MG63 (cell line): ENCODE results near the gene SHOC2. TPM values are rescaled to one million over a fixed set of nuclear protein-coding genes. Genes with fewer than 3 reads are reported as not detected.

ENCODE experiments used
- DNase-seq: peaks from one replicate; pipeline ENCODE4 v3.0.0-alpha.2; 2020
- H3K27me3 ChIP-seq: fragments of 250-450 bp; sonication (Bioruptor Pico); 2 replicates; pipeline ENCODE4 v1.5.1; 2020; ENCODE audit warnings: mild to moderate bottlenecking, moderate library complexity
- H3K36me3 ChIP-seq: fragments of 250-450 bp; sonication (Bioruptor Pico); 2 replicates; pipeline ENCODE4 v1.5.1; 2020; ENCODE audit warnings: mild to moderate bottlenecking, moderate library complexity
- H3K4me3 ChIP-seq: fragments of 250-450 bp; sonication (Bioruptor Pico); 2 replicates; pipeline ENCODE4 v1.5.1; 2020; ENCODE audit warnings: mild to moderate bottlenecking, moderate library complexity
- H3K9me3 ChIP-seq: fragments of 250-450 bp; sonication (Bioruptor Pico); 2 replicates; pipeline ENCODE4 v1.5.1; 2020; ENCODE audit warnings: mild to moderate bottlenecking, moderate library complexity
- total RNA-seq: library from RNA; depleted of rRNA; stranded (reverse); fragments of >200 nt; shearing (Covaris generic); gene quantifications from 2 replicates; pipeline ENCODE4 v1.2.3, GENCODE V29; 2014; ENCODE audit warnings: low replicate concordance

Gene SHOC2
- total RNA-seq, 1 experiment from 2014 or later: 11.1 TPM

DNA sequence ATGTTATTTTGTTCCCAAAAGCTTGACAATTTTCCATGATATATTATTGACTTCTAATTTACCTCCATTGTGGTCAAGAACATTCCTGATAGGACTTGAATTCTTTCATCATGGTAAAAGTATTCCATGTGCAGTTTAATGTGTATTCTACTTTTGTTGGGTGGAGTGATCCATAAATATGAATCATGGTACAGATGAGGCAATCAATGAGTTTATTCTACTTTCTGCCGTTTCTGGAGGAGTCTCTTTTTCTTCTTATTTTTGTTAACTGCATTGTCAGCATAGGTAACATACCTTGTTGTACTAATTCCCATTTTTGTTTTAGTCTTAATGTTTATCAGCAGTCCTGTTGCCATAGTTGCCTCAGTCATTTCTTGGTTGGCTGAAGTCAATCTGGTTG, 69.6 kb downstream of the SHOC2 start:
- no peaks in the 10 kb centered on the region for H3K9me3 ChIP-seq
- no peak for DNase-seq
- H3K36me3 ChIP-seq: peaks cover 8% of the 10 kb centered on the region
- H3K27me3 ChIP-seq: no peaks in the 10 kb centered on the region
- H3K4me3 ChIP-seq: no peak overlapping the region

DNA sequence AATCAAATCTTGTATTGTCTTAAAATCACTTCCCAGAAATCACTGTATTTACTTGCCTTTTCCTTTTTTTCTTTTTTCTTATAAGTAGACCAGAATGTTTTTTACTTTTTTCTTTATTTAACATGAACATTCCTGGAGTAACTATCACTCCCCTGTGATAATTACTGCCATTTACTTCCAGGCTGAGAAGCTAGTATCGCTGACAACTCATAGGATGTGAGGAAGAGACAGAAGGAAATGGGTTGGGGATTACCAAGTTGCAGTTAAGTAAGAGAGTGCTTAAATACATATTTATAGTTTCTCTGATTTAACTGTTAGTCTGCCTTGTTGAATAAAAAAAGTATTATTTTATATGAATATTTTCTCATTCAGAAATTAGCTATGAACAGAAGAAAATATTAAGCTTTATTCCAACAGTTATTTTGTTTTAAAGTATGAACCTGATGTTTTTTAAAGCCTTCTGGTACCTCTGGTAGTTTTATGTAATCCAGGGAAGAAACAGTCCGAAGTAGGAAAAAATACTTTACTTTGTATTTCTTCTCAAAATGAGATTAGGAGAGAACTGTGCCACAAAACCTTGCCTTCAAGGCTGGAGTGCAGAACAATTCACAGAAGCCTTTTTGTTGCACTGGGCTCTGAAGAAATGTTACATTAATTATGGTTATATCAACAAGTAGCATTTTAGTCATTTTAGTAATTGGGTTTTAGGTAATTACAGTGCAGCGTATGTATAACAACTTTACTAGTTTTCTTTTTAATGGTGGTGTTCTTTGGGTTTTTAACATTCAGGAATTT, 72.8 kb downstream of the SHOC2 start:
- no peak for DNase-seq
- Histone ChIP-seq H3K4me3 (no peak overlapping the region), H3K27me3 (no peaks in the 10 kb centered on the region), H3K9me3 (no peaks in the 10 kb centered on the region), H3K36me3 (peaks cover 6% of the 10 kb centered on the region)

DNA sequence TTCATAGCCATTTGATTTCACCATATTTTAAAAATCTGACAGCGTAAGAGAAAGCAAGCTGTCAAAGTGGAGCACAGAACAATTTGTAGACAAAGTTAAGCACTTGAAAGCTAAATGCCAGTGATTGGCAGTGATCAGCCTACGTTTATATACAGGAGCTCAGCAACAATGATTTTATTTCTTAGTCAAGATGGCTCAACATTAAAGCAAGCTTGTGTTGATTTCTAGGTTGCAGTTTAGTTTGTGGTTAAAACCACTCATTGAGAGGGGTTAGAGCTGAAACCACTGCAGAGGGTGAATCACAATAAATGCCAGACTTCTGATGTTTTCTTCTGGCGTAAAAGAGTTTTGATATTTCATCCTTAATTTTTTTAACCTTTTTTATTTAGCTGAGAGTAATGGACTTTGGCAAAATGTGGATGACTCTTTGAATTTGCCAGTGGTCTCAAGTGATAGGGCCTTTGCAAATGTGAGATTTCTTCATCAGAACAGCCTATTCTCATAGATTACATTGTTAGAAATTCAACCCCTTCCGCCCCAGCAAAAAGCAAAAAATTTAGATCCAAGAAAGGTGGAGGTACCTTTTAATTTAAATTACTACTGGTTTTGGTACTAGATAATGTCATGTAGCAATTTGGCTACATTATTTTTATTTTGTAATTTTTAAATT, 73.8 kb downstream of the SHOC2 start:
- H3K9me3 ChIP-seq: no peaks in the 10 kb centered on the region
- no peak overlapping the region for H3K4me3 ChIP-seq
- no peaks in the 10 kb centered on the region for H3K27me3 ChIP-seq
- H3K36me3 ChIP-seq: no peaks in the 10 kb centered on the region; the same call in 1 of the 2 replicates
- peak; percentile 4 for DNase-seq

DNA sequence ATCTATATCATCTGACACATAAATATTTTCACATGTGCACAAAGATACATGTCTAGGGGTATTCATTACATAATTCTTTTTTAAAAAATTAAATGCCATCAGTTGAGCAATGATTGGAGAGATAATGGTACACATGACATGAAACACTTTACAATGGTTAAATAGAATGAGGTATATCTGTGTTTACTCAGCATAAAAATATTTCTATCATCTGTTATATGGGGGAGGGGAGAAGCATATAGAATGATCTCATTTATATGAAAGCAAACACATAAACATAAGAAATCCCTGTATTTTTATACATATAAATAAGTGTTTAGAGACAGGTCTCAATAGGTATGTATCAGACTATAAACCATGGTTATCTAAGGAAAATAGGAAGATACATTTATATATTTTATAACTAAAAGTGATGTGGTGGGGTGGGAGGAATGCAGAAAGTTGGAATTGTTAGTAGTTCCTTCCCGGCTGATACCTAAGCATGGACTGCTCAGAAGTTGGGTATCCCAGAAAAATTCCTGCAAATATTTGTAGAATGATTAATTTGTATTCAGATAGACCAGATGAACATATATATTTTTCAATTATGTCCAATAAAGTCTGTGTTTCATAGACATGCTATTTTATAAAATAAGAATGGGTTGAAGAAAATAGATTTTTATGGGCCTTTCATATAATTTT, 75.1 kb downstream of the SHOC2 start:
- no peak for DNase-seq

DNA sequence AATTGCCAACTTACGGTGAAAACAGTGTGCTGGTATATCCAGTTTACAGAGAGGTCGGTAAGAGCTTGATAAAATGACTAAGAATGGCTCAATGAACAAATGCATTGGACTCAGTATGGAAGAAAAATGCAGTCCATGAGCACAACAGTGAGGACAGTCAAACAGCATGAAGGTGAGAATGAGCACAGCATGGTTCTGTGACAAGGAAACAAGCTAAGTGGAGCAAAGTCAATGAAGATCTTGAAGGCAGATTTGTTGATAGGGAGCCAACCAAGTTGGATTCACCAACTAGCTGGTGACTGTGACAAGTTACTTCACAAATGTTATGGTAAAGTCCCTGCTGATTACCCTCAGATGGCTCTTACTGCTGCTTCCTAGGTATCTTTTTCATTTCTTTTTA, 75.9 kb downstream of the SHOC2 start:
- no peaks in the 10 kb centered on the region for H3K9me3 ChIP-seq
- H3K36me3 ChIP-seq: peaks cover 4% of the 10 kb centered on the region; the same call in 1 of the 2 replicates
- H3K27me3 ChIP-seq: no peaks in the 10 kb centered on the region
- H3K4me3 ChIP-seq: no peak overlapping the region
- no peak for DNase-seq

More for the DNA sequence above, 75.1 kb downstream of the SHOC2 start:
- H3K9me3 ChIP-seq: no peaks in the 10 kb centered on the region
- peaks cover 4% of the 10 kb centered on the region; the same call in 1 of the 2 replicates for H3K36me3 ChIP-seq
- H3K4me3 ChIP-seq: no peak overlapping the region
- H3K27me3 ChIP-seq: no peaks in the 10 kb centered on the region

DNA sequence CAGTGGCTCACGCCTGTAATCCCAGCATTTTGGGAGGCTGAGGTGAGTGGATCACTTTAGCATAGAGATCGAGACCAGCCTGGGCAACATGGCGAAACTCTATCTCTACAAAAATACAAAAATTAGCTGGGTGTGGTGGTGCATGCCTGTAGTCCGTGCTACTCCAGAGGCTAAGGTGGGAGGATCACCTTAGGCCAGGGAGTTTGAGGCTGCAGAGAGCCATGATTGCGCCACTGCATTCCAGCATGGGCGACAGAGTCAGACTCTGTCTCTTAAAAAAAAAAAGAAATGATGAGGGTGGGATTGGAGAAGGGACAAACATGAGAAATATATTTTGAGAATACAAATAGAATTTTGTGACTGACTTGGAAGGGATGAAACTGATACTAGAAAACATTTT, 76.9 kb downstream of the SHOC2 start:
- no peaks in the 10 kb centered on the region for H3K9me3 ChIP-seq
- no peaks in the 10 kb centered on the region for H3K27me3 ChIP-seq
- H3K36me3 ChIP-seq: peaks cover 5% of the 10 kb centered on the region; the same call in 1 of the 2 replicates
- H3K4me3 ChIP-seq: no peak overlapping the region
- no peak for DNase-seq

DNA sequence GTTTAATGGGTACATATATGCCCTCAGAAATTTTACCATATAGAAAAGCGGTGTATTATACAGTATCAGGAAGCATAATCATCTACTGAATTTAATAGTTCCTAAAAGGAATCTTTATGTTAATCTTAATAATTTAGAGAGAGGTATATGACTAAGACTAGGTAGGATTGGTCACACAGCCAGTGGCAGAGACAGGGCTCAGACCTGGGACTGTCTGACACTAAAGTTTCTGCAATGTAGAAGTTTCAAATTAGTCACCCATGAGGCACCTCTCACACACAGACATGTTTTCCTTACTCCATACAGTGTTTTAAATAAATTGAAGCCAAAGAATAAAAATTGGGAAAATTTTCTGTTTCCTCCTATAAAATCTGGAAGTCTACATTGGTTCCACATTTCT, 84.6 kb downstream of the SHOC2 start:
- DNase-seq: no peak
- Histone ChIP-seq H3K36me3 (peaks cover 12% of the 10 kb centered on the region), H3K4me3 (no peak overlapping the region), H3K9me3 (no peaks in the 10 kb centered on the region), H3K27me3 (no peaks in the 10 kb centered on the region)

DNA sequence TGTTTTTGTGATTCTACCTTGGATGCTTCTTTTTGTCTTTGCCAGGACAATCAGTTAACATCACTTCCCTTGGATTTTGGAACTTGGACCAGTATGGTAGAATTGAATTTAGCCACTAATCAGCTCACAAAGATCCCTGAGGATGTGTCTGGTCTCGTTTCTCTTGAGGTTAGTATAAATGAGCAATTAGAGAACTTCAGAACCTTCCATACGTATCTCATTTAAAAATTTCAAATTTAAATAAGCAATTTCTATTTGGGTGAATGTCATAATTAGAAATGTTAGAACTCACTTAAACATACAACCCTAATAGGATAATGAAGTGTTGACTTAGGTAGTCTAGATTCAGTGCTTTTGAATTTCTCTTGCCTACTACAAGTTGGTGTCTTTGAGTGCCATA, 88.1 kb downstream of the SHOC2 start:
- H3K27me3 ChIP-seq: no peaks in the 10 kb centered on the region
- H3K9me3 ChIP-seq: no peaks in the 10 kb centered on the region
- H3K4me3 ChIP-seq: no peak overlapping the region
- H3K36me3 ChIP-seq: peaks cover 18% of the 10 kb centered on the region
- no peak for DNase-seq

DNA sequence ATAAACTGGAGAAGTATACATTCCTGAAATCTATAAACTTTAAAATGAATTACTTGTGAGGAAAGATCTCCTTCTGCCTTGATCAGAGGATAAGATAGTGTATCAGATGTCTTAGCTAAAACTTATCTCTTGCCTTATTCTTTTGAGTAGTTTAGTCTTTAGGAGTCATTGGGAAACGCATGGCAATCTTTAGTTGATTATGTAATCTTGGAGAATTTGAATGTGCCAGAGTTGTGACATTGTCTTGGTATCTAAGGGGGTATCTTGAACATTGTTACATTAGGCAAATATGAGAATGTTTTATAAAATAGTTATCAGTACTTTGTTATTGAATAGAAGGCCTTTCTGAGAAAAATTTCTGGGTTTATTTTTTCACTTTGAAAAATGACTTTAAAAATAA, 95.8 kb downstream of the SHOC2 start:
- Histone ChIP-seq H3K36me3 (peaks cover 14% of the 10 kb centered on the region), H3K4me3 (no peak overlapping the region), H3K9me3 (no peaks in the 10 kb centered on the region), H3K27me3 (no peaks in the 10 kb centered on the region)
- DNase-seq: no peak

DNA sequence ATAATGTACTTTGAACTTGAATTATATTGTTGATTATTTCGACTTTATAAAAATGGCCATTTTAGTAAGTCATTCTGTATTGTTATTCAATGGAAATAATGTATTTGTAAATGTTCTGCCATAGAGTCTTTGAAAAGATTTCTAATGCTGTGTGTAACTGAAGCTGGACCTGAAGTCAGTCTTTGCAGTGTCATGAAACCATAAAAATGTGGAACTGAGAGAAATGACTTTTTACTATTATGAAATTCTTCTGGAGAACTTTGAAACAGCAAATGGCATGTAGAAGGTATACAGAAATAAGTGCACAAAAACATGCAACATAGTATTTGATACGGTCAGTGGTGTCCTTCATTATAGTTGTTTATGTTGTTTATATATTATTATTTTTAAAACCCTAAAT, 97.7 kb downstream of the SHOC2 start:
- H3K36me3 ChIP-seq: peaks cover 8% of the 10 kb centered on the region
- no peak overlapping the region for H3K4me3 ChIP-seq
- no peaks in the 10 kb centered on the region for H3K27me3 ChIP-seq
- no peak for DNase-seq
- H3K9me3 ChIP-seq: no peaks in the 10 kb centered on the region

DNA sequence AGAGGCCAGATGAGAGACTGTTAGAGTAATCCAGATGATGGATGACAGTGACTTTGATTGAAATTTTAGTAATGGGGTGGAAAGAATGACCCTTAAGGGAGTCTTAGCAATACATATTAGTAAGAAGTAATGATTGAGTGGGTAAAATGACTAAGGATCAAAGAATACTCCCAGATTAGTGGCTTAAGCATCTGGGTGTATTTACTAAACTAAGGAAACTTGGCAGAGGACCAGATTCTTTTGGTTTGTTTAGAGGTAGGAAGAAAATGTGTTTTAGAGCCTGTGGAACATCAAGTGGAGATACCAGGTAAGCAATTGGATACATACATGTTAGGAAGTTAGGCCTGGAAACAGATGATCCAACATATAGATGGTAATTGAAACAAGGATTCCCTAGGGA, 98.6 kb downstream of the SHOC2 start:
- no peak for DNase-seq
- Histone ChIP-seq H3K27me3 (no peaks in the 10 kb centered on the region), H3K36me3 (peaks cover 11% of the 10 kb centered on the region), H3K9me3 (no peaks in the 10 kb centered on the region), H3K4me3 (no peak overlapping the region)

DNA sequence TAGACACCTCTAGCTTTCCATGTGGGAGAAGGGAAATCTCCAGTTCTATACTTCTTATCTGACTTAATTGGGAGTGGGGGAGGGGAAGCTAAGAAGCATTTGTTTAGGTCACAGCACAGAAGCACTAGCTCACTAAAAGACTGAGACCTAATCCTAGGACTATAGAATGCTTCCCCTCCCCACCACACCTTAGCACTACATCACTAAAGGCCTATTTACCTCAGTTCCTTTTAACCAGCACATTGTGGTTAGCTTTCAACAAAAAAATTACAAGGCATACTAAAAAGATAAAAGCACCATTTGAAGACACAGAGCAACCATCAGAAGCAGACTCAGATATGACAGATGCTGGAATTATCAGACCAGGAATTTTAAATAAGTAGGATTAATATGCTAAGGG, 103.7 kb downstream of the SHOC2 start:
- no peak overlapping the region for H3K4me3 ChIP-seq
- no peak for DNase-seq

DNA sequence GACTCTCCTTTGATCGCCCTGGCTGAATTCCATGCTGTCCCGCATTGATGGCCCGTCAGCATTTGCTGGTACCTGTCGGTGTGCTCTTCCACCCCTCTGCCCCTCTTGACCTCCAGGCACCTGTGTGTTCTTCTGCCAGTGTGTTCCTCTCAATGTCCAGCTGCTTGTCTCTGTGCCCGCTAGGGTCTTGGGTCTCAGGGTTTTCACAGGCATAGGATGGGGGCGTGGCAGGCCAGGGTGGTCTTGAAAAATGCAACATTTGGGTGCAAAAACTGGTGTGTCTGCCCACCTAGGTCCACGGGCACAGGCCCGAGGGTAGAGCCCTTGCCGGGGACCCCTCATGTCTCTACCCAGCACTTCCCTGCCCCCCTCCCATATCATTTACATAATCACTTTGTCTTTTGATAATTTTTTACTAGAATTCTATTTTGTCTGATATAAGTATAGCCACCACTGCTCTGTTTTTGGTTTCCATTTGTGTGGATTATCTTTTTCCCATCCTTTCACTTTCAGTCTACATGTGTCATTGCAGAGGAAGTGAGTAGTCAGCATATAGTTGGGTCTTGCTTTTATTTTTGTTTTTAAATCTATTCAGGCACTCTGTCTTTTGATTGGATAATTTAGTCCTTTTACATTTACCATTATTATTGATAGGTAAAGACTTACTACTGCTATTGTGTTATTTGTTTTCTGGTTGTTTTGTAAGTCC, 110.8 kb downstream of the SHOC2 start:
- no peaks in the 10 kb centered on the region for H3K27me3 ChIP-seq
- 0 out of 2 replicates have a peak, but pooled peaks cover 8% of the 10 kb centered on the region for H3K9me3 ChIP-seq
- no peaks in the 10 kb centered on the region for H3K36me3 ChIP-seq
- H3K4me3 ChIP-seq: no peak overlapping the region
- DNase-seq: no peak

More for the DNA sequence above, 103.7 kb downstream of the SHOC2 start:
- Histone ChIP-seq H3K27me3 (no peaks in the 10 kb centered on the region), H3K9me3 (no peaks in the 10 kb centered on the region), H3K36me3 (peaks cover 8% of the 10 kb centered on the region)

DNA sequence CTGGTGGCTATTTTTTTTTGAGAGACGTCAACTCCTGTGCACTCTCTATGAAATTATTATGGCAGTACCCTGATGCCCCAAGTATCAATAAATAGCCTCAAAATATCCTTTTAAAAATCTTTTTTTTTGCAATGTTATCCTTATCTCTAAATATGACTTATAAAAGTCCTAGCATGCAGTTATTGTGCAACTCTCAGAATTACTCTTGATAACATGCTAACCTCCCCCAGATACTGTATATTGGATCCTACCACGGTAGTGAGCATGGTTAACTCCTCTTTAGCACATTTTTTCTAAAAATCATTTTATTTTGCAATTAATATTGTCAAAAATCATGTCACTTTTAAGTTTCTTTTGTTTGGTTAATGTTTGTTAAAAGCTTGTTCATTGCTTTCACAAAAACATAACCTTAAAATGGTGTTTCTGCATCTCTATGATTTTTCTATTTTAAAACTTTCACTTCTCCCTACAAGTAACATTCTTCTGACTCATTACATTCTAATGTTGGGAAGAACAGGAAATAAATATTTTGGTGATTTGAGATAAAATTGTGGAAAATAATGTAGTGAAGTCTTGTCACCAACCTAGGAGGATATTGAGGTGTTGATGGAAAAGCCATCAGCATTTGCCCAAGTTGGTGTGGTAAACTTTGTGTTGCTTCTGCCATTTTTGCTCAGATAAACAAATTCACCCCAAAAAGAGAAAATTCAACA, 115.3 kb downstream of the SHOC2 start:
- peaks cover 16% of the 10 kb centered on the region for H3K9me3 ChIP-seq
- H3K36me3 ChIP-seq: no peaks in the 10 kb centered on the region
- no peaks in the 10 kb centered on the region for H3K27me3 ChIP-seq
- DNase-seq: no peak
- no peak overlapping the region for H3K4me3 ChIP-seq

DNA sequence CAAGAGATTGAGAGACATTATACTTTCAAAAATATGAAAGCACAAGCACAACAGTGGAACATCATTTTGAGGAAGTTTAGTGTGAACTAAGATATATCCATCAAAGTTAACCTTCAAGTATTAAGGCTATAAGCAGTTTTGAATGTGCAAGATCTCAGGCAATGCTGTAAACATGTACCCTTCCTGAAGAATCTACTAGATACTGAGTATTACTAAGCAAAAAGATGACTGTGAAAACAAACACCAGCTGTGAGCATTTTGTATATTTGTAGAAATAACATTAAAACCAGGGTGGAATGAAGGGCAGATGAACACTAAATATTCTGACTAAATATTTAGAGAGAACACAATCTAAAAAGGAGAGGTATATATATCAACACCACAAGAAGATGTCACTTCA, 116.1 kb downstream of the SHOC2 start:
- no peak overlapping the region for H3K4me3 ChIP-seq
- DNase-seq: no peak
- H3K27me3 ChIP-seq: no peaks in the 10 kb centered on the region
- peaks cover 16% of the 10 kb centered on the region for H3K9me3 ChIP-seq
- H3K36me3 ChIP-seq: no peaks in the 10 kb centered on the region

DNA sequence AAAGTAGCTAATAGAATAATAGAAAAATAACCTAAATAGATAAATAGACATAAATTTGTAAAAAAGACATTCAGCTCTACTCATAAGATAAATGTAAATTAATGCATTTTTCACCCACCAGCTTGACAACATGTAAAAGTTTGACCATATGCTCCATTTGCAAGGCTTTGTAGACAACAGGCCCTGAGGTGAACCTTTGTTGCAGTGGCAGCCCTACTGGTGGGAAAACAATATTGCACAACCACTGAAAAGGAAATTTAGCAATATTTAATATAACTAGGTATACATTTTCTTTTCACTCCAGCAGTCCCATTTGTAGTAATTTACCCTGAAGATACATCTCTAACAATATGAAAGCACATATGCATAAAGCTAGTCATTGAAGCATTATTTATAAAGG, 118.5 kb downstream of the SHOC2 start:
- Histone ChIP-seq H3K27me3 (no peaks in the 10 kb centered on the region), H3K4me3 (no peak overlapping the region), H3K36me3 (no peaks in the 10 kb centered on the region), H3K9me3 (peaks cover 16% of the 10 kb centered on the region)
- DNase-seq: no peak
